ENCODE results near the gene GSTT2.
"Not testable (repeated sequence)": the region's sequence is repeated elsewhere in the genome, so short reads cannot be mapped to it uniquely, and the experiment has no call there.

GSTT2 gene

GRCh38 chr22:23979557-23980240 is at the start of gene GSTT2:
Gene GSTT2, plus strand, starts transcription at chr22:23980134.
- not testable (repeated sequence) for DNase-seq (ENCODE audit: low read depth in 2 of 2)

GRCh38 chr22:23938328-23939016 is 41.5 kb upstream of the GSTT2 start:
- DNase-seq (ENCODE audit: low read depth in 2 of 2): no peak

GRCh38 chr22:23939017-23939357 is 40.9 kb upstream of the GSTT2 start:
- DNase-seq (ENCODE audit: low read depth in 2 of 2): no peak

- DNase-seq (ENCODE audit: low read depth in 2 of 2): not testable (repeated sequence)
These were observed 39.8 kb upstream of the GSTT2 start for GRCh38 chr22:23940166-23940565.

- not testable (repeated sequence) for DNase-seq (ENCODE audit: low read depth in 2 of 2)
These were observed 32.5 kb upstream of the GSTT2 start for GRCh38 chr22:23947391-23947790.

- DNase-seq (ENCODE audit: low read depth in 2 of 2): not testable (repeated sequence)
These were observed 30.2 kb upstream of the GSTT2 start for GRCh38 chr22:23949764-23950163.

- not testable (repeated sequence) for DNase-seq (ENCODE audit: low read depth in 2 of 2)
These were observed 28.6 kb upstream of the GSTT2 start for GRCh38 chr22:23951383-23951782.

GRCh38 chr22:23952794-23953405 is 27.0 kb upstream of the GSTT2 start:
- DNase-seq (ENCODE audit: low read depth in 2 of 2): not testable (repeated sequence)

GRCh38 chr22:23953485-23953884 is 26.4 kb upstream of the GSTT2 start:
- not testable (repeated sequence) for DNase-seq (ENCODE audit: low read depth in 2 of 2)

GRCh38 chr22:23954193-23954990 is 25.5 kb upstream of the GSTT2 start:
- not testable (repeated sequence) for DNase-seq (ENCODE audit: low read depth in 2 of 2)

- DNase-seq (ENCODE audit: low read depth in 2 of 2): not testable (repeated sequence)
These were observed 25.0 kb upstream of the GSTT2 start for GRCh38 chr22:23954991-23955305.

GRCh38 chr22:23955886-23956285 is 24.0 kb upstream of the GSTT2 start:
- not testable (repeated sequence) for DNase-seq (ENCODE audit: low read depth in 2 of 2)

- peak; percentile 41 to 68 for DNase-seq (ENCODE audit: low read depth in 2 of 2)
These were observed 23.5 kb upstream of the GSTT2 start for GRCh38 chr22:23956301-23956900.

- DNase-seq (ENCODE audit: low read depth in 2 of 2): not testable (repeated sequence)
These were observed 18.7 kb upstream of the GSTT2 start, which contains the start of gene GSTT2B for GRCh38 chr22:23961084-23961771. Gene GSTT2B, minus strand, starts transcription at chr22:23961195. Its CDS starts 64 bp downstream, at chr22:23961131.

- not testable (repeated sequence) for DNase-seq (ENCODE audit: low read depth in 2 of 2)
These were observed 13.8 kb upstream of the GSTT2 start for GRCh38 chr22:23966094-23966493.

- not testable (repeated sequence) for DNase-seq (ENCODE audit: low read depth in 2 of 2)
These were observed 13.4 kb upstream of the GSTT2 start, which contains the start of gene DDTL for GRCh38 chr22:23966568-23966967. Gene DDTL, plus strand, starts transcription at chr22:23966888. Its CDS starts 27 bp downstream, at chr22:23966915.

- DNase-seq (ENCODE audit: low read depth in 2 of 2): no peak
These were observed 10.9 kb upstream of the GSTT2 start for GRCh38 chr22:23969071-23969470.

- DNase-seq (ENCODE audit: low read depth in 2 of 2): no peak
These were observed 9.7 kb upstream of the GSTT2 start for GRCh38 chr22:23970201-23970641.

GRCh38 chr22:23970816-23971486 is 9.0 kb upstream of the GSTT2 start:
- no peak for DNase-seq (ENCODE audit: low read depth in 2 of 2)

- DNase-seq (ENCODE audit: low read depth in 2 of 2): not testable (repeated sequence)
These were observed 8.0 kb upstream of the GSTT2 start for GRCh38 chr22:23971927-23972326.
